Measurements from ENCODE around the gene PLAGL1.

The PLAGL1 gene

GRCh38 chr6:143948208-143948607 is 59.9 kb downstream of the PLAGL1 start:
- no peak overlapping the region for H2AFZ ChIP-seq (ENCODE audit: low read length)
- H4K20me1 ChIP-seq (ENCODE audit: insufficient read depth, low read length): no peaks in the 10 kb centered on the region
- H3K27ac ChIP-seq (ENCODE audit: low read depth, low read length, poor library complexity, severe bottlenecking): no peak overlapping the region
- no peaks in the 10 kb centered on the region; the same call in 1 of the 2 replicates for H3K27me3 ChIP-seq (ENCODE audit: insufficient read depth, low read length)
- no peaks in the 10 kb centered on the region for H3K36me3 ChIP-seq (ENCODE audit: insufficient read depth, low read length)
- TF ChIP-seq CTCF (IDR thresholded peaks at IDR 0.05; ENCODE audit: low read length) (no peak), EZH2 (IDR thresholded peaks at IDR 0.05; ENCODE audit: borderline replicate concordance, low read length) (no peak)
- no peaks in the 10 kb centered on the region for H3F3A ChIP-seq (ENCODE audit: insufficient read depth, low read length)
- H3K9me2 ChIP-seq (ENCODE audit: low read depth, low read length): no peaks in the 10 kb centered on the region
- H3K4me1 ChIP-seq (ENCODE audit: insufficient read depth, low read length, severe bottlenecking): no peaks in the 10 kb centered on the region
- no peak overlapping the region for H3K4me2 ChIP-seq (ENCODE audit: low read length)
- H3K9ac ChIP-seq (ENCODE audit: low read length): no peak overlapping the region
- H3K79me2 ChIP-seq (ENCODE audit: insufficient read depth, low read length): no peaks in the 10 kb centered on the region
- H3K4me3 ChIP-seq (ENCODE audit: low read depth, low read length, poor library complexity, severe bottlenecking): no peak overlapping the region
- no peaks in the 10 kb centered on the region for H3K9me3 ChIP-seq (ENCODE audit: low read length)

DNA sequence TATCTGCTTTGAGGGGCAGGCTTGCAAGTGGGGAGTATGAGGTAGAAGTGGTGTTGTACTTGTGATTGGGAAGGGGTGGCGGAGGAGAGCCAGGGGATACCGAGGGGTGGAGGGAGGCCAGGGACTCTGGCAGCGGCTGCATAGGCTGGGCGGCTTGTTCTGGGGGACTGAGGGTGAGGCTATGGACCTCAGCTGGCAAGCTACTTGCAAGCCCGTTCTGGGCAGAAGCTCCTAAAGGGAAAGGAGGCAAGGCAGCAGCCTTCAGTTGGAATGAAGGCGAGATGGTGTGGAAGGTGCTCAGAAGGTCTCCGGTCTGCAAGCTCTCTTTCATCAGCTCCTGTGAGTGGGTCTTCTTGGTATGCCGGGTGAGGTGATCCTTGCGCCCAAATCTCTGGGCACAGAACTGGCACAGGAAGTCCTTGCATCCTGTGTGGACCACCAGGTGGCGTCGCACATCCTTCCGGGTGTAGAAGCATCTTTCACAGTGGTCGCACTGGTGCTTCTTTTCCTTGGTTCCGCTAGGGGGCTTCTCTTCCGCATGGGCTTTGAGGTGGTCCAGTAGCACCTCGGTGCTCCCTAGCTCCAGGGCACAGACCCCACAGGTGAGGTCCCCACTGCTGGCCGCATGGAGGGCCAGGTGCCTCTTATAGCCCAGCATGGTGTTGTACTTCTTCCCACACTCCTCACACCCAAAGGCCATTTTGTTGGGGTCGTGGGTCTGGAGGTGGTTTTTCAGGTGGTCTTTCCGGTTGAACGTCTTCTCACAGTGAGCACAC is 66.0 kb downstream of the PLAGL1 start:
- Histone ChIP-seq H3K4me1 (ENCODE audit: insufficient read depth, low read length, severe bottlenecking) (peaks cover 10% of the 10 kb centered on the region), H3K9me2 (ENCODE audit: low read depth, low read length) (no peaks in the 10 kb centered on the region), H3K36me3 (ENCODE audit: insufficient read depth, low read length) (no peaks in the 10 kb centered on the region), H3K9me3 (ENCODE audit: low read length) (no peaks in the 10 kb centered on the region), H2AFZ (ENCODE audit: low read length) (peak overlapping the region; percentile 66), H3K4me2 (ENCODE audit: low read length) (peak overlapping the region; percentile 39), H3K4me3 (ENCODE audit: low read depth, low read length, poor library complexity, severe bottlenecking) (peak overlapping the region; percentile 45), H3K9ac (ENCODE audit: low read length) (no peak overlapping the region), H3K27me3 (ENCODE audit: insufficient read depth, low read length) (no peaks in the 10 kb centered on the region), H3K27ac (ENCODE audit: low read depth, low read length, poor library complexity, severe bottlenecking) (no peak overlapping the region), H4K20me1 (ENCODE audit: insufficient read depth, low read length) (no peaks in the 10 kb centered on the region), H3F3A (ENCODE audit: insufficient read depth, low read length) (no peaks in the 10 kb centered on the region), H3K79me2 (ENCODE audit: insufficient read depth, low read length) (no peaks in the 10 kb centered on the region)
- TF ChIP-seq EZH2 (IDR thresholded peaks at IDR 0.05; ENCODE audit: borderline replicate concordance, low read length) (no peak), CTCF (IDR thresholded peaks at IDR 0.05; ENCODE audit: low read length) (peak; percentile 98)

DNA sequence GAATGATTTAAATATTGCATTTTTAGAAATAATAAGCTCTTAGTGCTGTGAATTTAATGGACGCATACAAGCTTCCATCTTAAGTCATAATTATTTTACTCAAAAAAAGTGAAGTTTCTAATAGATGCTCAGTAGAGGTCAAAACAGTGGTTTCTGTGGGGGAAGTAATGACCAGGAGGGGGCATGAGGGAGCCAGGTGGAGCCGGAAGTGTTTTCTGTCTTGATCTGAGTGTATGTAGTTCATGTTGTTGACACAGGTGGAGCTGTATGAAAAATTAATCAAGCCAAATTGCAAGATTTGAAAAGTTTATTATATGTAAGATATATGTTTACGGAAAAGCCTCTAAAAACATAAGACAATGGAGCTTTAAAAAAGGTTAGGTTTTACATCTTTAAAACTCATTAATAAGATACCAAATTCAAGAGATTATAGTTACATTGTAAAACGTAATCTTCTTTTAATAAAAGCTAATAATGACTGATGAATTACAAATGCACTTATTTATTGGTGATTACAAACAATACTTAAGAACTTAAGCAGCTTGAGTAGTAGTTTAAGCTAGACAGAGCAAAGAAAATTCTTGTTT is 68.0 kb downstream of the PLAGL1 start:
- H3K36me3 ChIP-seq (ENCODE audit: insufficient read depth, low read length): no peaks in the 10 kb centered on the region
- no peaks in the 10 kb centered on the region for H3F3A ChIP-seq (ENCODE audit: insufficient read depth, low read length)
- TF ChIP-seq CTCF (IDR thresholded peaks at IDR 0.05; ENCODE audit: low read length) (peak; percentile 93), EZH2 (IDR thresholded peaks at IDR 0.05; ENCODE audit: borderline replicate concordance, low read length) (no peak)
- no peak overlapping the region for H3K9ac ChIP-seq (ENCODE audit: low read length)
- H3K79me2 ChIP-seq (ENCODE audit: insufficient read depth, low read length): no peaks in the 10 kb centered on the region
- H3K27ac ChIP-seq (ENCODE audit: low read depth, low read length, poor library complexity, severe bottlenecking): no peak overlapping the region
- H3K27me3 ChIP-seq (ENCODE audit: insufficient read depth, low read length): no peaks in the 10 kb centered on the region
- H3K4me1 ChIP-seq (ENCODE audit: insufficient read depth, low read length, severe bottlenecking): peaks cover 10% of the 10 kb centered on the region
- no peaks in the 10 kb centered on the region for H3K9me2 ChIP-seq (ENCODE audit: low read depth, low read length)
- H3K9me3 ChIP-seq (ENCODE audit: low read length): no peaks in the 10 kb centered on the region
- no peaks in the 10 kb centered on the region for H4K20me1 ChIP-seq (ENCODE audit: insufficient read depth, low read length)
- no peak overlapping the region for H3K4me2 ChIP-seq (ENCODE audit: low read length)
- H2AFZ ChIP-seq (ENCODE audit: low read length): no peak overlapping the region
- H3K4me3 ChIP-seq (ENCODE audit: low read depth, low read length, poor library complexity, severe bottlenecking): no peak overlapping the region
